ENCODE results near the gene FOXR1.
"Not testable (repeated sequence)": the region's sequence is repeated elsewhere in the genome, so short reads cannot be mapped to it uniquely, and the experiment has no call there.

FOXR1 gene

DNA sequence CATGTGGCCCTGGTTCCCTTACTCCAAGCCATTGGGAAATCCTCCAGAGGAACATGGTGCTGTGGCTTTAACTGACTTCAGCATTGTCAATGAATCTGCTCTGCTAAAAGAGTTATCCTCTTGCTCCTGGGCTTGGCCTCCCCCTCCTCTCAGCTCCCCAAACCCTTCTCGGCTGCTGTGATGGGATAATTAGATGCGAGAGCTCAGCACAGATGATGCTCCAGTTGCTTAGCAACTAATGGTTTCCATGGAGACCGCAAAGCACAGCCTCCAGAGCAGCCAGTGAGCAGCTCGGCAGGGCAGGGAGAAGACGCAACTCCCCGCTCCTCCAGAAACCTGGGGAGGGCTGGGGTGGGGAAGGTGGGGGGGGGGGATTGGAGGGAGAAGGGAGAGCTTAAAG, 18.3 kb upstream of the FOXR1 start:
- H3F3A ChIP-seq (ENCODE audit: insufficient read depth, low read length): no peaks in the 10 kb centered on the region
- H3K4me3 ChIP-seq (ENCODE audit: low read depth, low read length, poor library complexity, severe bottlenecking): no peak overlapping the region
- no peak overlapping the region for H3K9ac ChIP-seq (ENCODE audit: low read length)
- no peaks in the 10 kb centered on the region for H3K9me2 ChIP-seq (ENCODE audit: low read depth, low read length)
- H2AFZ ChIP-seq (ENCODE audit: low read length): no peak overlapping the region
- no peaks in the 10 kb centered on the region for H3K79me2 ChIP-seq (ENCODE audit: insufficient read depth, low read length)
- no peaks in the 10 kb centered on the region for H3K9me3 ChIP-seq (ENCODE audit: low read length)
- no peaks in the 10 kb centered on the region for H3K36me3 ChIP-seq (ENCODE audit: insufficient read depth, low read length)
- TF ChIP-seq, protein P1, sequence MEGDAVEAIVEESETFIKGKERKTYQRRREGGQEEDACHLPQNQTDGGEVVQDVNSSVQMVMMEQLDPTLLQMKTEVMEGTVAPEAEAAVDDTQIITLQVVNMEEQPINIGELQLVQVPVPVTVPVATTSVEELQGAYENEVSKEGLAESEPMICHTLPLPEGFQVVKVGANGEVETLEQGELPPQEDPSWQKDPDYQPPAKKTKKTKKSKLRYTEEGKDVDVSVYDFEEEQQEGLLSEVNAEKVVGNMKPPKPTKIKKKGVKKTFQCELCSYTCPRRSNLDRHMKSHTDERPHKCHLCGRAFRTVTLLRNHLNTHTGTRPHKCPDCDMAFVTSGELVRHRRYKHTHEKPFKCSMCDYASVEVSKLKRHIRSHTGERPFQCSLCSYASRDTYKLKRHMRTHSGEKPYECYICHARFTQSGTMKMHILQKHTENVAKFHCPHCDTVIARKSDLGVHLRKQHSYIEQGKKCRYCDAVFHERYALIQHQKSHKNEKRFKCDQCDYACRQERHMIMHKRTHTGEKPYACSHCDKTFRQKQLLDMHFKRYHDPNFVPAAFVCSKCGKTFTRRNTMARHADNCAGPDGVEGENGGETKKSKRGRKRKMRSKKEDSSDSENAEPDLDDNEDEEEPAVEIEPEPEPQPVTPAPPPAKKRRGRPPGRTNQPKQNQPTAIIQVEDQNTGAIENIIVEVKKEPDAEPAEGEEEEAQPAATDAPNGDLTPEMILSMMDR (IDR thresholded peaks at IDR 0.05; ENCODE audit: low read length): no peak
- TF ChIP-seq EZH2 (IDR thresholded peaks at IDR 0.05; ENCODE audit: borderline replicate concordance, low read length): no peak
- no peaks in the 10 kb centered on the region for H3K27me3 ChIP-seq (ENCODE audit: insufficient read depth, low read length)
- no peaks in the 10 kb centered on the region for H4K20me1 ChIP-seq (ENCODE audit: insufficient read depth, low read length)
- no peak overlapping the region for H3K27ac ChIP-seq (ENCODE audit: low read depth, low read length, poor library complexity, severe bottlenecking)
- no peak overlapping the region for H3K4me2 ChIP-seq (ENCODE audit: low read length)
- no peaks in the 10 kb centered on the region for H3K4me1 ChIP-seq (ENCODE audit: insufficient read depth, low read length, severe bottlenecking)

DNA sequence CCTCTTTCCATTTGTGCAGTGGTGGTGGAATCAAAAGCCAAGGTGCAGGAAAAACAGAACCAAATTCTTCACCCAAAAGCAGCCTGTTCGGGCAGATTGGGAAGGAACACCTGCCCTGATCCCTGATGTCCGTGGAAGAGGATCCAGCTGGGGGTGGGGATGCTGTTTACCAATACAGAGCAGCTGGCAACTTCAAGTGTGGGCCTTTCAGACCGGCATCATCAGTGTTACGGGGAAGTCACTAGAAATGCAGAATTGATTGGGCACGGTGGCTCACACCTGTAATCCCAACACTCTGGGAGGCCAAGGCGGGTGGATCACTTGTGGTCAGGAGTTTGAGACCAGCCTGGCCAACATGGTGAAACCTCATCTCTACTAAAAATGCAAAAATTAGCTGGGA, 17.6 kb upstream of the FOXR1 start:
- H3K9me2 ChIP-seq (ENCODE audit: low read depth, low read length); H3K36me3 ChIP-seq (ENCODE audit: insufficient read depth, low read length); H2AFZ ChIP-seq (ENCODE audit: low read length); H3F3A ChIP-seq (ENCODE audit: insufficient read depth, low read length); H3K79me2 ChIP-seq (ENCODE audit: insufficient read depth, low read length); H3K4me1 ChIP-seq (ENCODE audit: insufficient read depth, low read length, severe bottlenecking); H3K27ac ChIP-seq (ENCODE audit: low read depth, low read length, poor library complexity, severe bottlenecking); H4K20me1 ChIP-seq (ENCODE audit: insufficient read depth, low read length); H3K27me3 ChIP-seq (ENCODE audit: insufficient read depth, low read length); H3K4me2 ChIP-seq (ENCODE audit: low read length); H3K9me3 ChIP-seq (ENCODE audit: low read length); H3K4me3 ChIP-seq (ENCODE audit: low read depth, low read length, poor library complexity, severe bottlenecking); H3K9ac ChIP-seq (ENCODE audit: low read length): not testable (repeated sequence)

DNA sequence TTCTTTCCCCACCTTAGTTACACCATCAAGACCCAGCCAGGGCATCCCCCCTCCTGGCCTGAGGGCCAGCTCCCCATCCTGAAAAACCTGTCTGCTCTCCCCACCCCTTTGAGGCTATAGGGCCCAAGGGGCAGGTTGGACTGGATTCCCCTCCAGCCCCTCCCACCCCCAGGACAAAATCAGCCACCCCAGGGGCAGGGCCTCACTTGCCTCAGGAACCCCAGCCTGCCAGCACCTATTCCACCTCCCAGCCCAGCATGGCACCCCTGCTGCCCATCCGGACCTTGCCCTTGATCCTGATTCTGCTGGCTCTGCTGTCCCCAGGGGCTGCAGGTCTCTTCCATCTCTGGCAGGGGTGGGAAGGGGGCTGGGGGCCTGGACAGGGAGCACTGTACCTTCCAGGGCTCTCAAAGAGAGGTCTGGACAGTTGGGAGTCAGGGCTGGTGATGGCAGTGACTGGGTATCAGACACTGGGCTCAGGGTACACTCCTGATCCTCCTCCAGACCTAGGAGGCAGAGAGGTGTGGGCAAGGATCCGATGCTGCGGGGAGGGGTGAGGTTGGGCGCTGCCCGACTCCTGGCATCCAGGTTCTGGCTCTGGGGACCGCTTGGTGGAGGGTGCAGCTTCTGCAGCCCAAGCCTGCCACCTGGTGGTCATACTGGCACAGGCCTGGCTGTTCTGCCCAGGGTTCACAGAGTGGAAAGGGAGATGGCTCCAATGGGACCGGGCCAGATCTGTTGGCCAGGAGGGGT, 15.3 kb upstream of the FOXR1 start, which contains the start of gene UPK2:
Gene UPK2, plus strand, starts transcription at position 205 of the 753 bp plus-strand sequence. Its CDS starts 53 bp downstream, at position 258.
- Histone ChIP-seq H4K20me1 (ENCODE audit: insufficient read depth, low read length) (no peaks in the 10 kb centered on the region), H3K9me3 (ENCODE audit: low read length) (no peaks in the 10 kb centered on the region), H3K27me3 (ENCODE audit: insufficient read depth, low read length) (peaks cover 4% of the 10 kb centered on the region; the same call in 1 of the 2 replicates), H3K9ac (ENCODE audit: low read length) (no peak within 1 kb of the TSS), H2AFZ (ENCODE audit: low read length) (no peak within 1 kb of the TSS), H3K9me2 (ENCODE audit: low read depth, low read length) (no peaks in the 10 kb centered on the region), H3K4me1 (ENCODE audit: insufficient read depth, low read length, severe bottlenecking) (no peaks in the 10 kb centered on the region), H3F3A (ENCODE audit: insufficient read depth, low read length) (no peaks in the 10 kb centered on the region), H3K27ac (ENCODE audit: low read depth, low read length, poor library complexity, severe bottlenecking) (no peak within 1 kb of the TSS), H3K79me2 (ENCODE audit: insufficient read depth, low read length) (no peaks in the 10 kb centered on the region), H3K4me3 (ENCODE audit: low read depth, low read length, poor library complexity, severe bottlenecking) (no peak within 1 kb of the TSS), H3K4me2 (ENCODE audit: low read length) (no peak within 1 kb of the TSS), H3K36me3 (ENCODE audit: insufficient read depth, low read length) (no peaks in the 10 kb centered on the region)
- TF ChIP-seq EZH2 (IDR thresholded peaks at IDR 0.05; ENCODE audit: borderline replicate concordance, low read length): no peak
- TF ChIP-seq, protein P1 (IDR thresholded peaks at IDR 0.05; ENCODE audit: low read length): peak; percentile 72
